ENCODE data around the gene LAMB1.
A peak's percentile ranks its signal among the peaks of the same experiment; 100 is the strongest.

The LAMB1 gene

DNA sequence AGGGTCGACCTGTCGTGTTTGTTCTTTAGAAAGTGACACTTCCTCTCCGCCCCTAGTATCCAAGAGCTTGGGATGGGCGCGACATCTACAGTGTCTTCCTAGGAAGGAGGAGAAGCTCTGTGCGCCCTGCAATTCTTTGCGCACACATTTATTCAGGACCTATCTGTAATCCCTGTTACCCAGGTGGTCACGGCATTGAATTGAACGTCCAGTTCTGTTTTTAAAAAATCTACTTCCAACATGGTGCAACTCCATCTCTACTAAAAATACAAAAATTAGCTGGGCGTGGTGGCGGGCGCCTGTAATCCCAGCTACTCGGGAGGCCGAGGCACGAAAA is 606 bp upstream of the LAMB1 start:
- H3K27me3 ChIP-seq (ENCODE audit: insufficient read depth, poor library complexity, severe bottlenecking), result peaks cover 59% of the 10 kb centered on the region
- TF ChIP-seq GABPA (IDR thresholded peaks at IDR 0.05; ENCODE audit: low read depth), result no peak
- no peak for TF ChIP-seq POLR2AphosphoS5 (IDR thresholded peaks at IDR 0.05; ENCODE audit: low read depth)
- TF ChIP-seq, protein P1, sequence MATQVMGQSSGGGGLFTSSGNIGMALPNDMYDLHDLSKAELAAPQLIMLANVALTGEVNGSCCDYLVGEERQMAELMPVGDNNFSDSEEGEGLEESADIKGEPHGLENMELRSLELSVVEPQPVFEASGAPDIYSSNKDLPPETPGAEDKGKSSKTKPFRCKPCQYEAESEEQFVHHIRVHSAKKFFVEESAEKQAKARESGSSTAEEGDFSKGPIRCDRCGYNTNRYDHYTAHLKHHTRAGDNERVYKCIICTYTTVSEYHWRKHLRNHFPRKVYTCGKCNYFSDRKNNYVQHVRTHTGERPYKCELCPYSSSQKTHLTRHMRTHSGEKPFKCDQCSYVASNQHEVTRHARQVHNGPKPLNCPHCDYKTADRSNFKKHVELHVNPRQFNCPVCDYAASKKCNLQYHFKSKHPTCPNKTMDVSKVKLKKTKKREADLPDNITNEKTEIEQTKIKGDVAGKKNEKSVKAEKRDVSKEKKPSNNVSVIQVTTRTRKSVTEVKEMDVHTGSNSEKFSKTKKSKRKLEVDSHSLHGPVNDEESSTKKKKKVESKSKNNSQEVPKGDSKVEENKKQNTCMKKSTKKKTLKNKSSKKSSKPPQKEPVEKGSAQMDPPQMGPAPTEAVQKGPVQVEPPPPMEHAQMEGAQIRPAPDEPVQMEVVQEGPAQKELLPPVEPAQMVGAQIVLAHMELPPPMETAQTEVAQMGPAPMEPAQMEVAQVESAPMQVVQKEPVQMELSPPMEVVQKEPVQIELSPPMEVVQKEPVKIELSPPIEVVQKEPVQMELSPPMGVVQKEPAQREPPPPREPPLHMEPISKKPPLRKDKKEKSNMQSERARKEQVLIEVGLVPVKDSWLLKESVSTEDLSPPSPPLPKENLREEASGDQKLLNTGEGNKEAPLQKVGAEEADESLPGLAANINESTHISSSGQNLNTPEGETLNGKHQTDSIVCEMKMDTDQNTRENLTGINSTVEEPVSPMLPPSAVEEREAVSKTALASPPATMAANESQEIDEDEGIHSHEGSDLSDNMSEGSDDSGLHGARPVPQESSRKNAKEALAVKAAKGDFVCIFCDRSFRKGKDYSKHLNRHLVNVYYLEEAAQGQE (IDR thresholded peaks at IDR 0.05; ENCODE audit: insufficient replicate concordance, low read depth), result no peak
- no peak for TF ChIP-seq SPI1 (IDR thresholded peaks at IDR 0.05; ENCODE audit: borderline replicate concordance, low read depth)
- TF ChIP-seq, protein P2, sequence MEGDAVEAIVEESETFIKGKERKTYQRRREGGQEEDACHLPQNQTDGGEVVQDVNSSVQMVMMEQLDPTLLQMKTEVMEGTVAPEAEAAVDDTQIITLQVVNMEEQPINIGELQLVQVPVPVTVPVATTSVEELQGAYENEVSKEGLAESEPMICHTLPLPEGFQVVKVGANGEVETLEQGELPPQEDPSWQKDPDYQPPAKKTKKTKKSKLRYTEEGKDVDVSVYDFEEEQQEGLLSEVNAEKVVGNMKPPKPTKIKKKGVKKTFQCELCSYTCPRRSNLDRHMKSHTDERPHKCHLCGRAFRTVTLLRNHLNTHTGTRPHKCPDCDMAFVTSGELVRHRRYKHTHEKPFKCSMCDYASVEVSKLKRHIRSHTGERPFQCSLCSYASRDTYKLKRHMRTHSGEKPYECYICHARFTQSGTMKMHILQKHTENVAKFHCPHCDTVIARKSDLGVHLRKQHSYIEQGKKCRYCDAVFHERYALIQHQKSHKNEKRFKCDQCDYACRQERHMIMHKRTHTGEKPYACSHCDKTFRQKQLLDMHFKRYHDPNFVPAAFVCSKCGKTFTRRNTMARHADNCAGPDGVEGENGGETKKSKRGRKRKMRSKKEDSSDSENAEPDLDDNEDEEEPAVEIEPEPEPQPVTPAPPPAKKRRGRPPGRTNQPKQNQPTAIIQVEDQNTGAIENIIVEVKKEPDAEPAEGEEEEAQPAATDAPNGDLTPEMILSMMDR (IDR thresholded peaks at IDR 0.05; ENCODE audit: insufficient read depth, low read length), result no peak
- DNase-seq (ENCODE audit: low read depth in 1 of 2, low spot score in 1 of 2), result no peak
- no peak overlapping the region for H3K27ac ChIP-seq (replicated peaks)
- H3K4me3 ChIP-seq (replicated peaks; ENCODE audit: insufficient read depth, low read length), result no peak overlapping the region

DNA sequence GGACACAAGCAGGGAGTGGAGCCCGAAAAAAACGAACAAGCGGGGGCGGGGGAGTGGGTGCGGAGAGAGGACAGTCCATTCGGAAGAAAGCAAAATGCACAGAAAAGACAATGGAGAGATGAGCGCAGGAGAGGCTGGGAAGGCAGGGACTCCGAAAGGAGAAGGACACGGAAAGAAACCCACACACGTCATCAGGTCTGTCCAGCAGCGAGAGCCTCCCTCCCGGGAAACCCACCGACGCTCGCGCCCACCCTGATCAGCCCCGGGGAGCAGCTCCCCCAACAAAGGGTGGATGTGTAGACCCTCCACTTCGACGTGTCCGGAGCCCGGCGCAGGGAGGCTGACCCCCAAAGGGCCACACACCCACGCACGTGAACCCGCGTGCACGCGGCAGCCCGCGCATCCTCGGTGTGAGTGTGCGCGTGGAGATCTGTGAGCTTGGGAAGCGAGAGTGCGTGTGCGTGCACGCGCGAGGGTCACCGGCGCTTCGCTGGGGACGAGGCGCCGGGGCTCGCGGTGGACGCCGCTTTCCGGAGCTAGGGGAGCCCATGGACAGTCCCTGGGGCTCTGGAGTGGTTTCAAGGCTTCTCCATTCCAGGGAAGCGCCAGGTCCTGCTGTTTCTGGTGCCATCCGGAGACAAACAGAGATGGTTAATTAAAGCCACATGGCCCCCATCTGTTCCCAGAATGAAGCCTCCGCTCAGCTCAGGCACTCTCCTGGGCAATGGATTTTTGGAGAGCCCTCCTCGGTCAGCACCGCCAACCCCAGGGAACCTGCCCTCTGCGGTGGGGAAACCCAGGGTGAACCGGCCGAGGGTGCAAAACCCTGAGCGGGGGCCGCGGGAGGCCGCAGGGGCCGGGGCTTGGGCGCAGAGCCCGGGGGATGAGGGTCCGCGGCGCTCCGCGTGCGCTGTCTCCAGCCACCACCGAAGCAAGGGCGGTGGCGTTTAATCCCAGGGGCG is 916 bp downstream of the LAMB1 start:
- Histone ChIP-seq H3K27me3 (ENCODE audit: insufficient read depth, poor library complexity, severe bottlenecking) (peaks cover 58% of the 10 kb centered on the region), H3K4me3 (replicated peaks; ENCODE audit: insufficient read depth, low read length) (peak overlapping the region; percentile 10), H3K27ac (replicated peaks) (no peak overlapping the region)
- TF ChIP-seq, protein P2 (IDR thresholded peaks at IDR 0.05; ENCODE audit: insufficient read depth, low read length), result no peak
- no peak for TF ChIP-seq POLR2AphosphoS5 (IDR thresholded peaks at IDR 0.05; ENCODE audit: low read depth)
- TF ChIP-seq, protein P1 (IDR thresholded peaks at IDR 0.05; ENCODE audit: insufficient replicate concordance, low read depth), result no peak
- no peak for TF ChIP-seq SPI1 (IDR thresholded peaks at IDR 0.05; ENCODE audit: borderline replicate concordance, low read depth)
- no peak for TF ChIP-seq GABPA (IDR thresholded peaks at IDR 0.05; ENCODE audit: low read depth)
- DNase-seq (ENCODE audit: low read depth in 1 of 2, low spot score in 1 of 2), result no peak

DNA sequence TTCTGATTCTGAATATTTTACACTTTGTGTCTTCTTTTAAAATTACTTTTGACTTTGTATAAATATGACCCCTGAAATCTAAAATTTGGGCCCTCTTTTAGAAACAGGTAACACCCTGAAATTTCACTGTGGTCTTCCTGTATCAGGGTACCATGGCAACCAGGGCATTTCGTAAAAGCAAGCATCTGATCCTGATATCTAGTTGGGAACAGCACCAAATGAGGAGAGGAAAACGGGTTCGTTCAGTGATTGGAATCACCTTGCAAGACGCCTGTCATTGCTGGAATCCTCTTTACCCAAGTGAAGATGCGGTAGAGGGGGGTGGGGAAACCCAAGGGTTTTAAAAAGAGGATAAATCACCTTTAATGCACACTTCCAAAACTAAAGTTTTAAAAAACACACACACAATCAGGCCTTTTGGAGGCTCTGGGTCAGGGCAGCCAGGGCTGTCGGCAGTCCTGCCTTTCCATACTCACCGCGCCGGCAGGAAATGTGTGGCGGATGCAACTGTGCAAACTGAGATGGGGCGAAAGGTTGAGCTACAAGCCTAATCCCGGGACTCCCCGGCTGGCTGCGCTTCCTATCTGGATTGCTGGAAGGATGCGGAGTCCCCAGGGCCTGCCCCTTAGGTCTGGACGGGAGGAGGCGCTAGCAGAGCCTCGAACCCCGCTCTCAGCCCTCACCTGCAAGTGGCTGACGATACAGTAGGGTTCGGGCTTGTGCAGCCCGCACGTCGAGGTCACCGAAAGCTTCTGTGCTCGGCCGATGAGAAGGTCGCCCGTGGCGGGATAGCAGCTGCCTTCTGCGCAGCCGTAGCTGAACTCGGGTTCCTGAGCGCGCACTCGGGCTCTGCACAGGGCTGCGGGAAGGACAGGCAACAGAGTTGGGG is 1.8 kb downstream of the LAMB1 start:
- Histone ChIP-seq H3K4me3 (replicated peaks; ENCODE audit: insufficient read depth, low read length) (no peak overlapping the region), H3K27ac (replicated peaks) (no peak overlapping the region), H3K27me3 (ENCODE audit: insufficient read depth, poor library complexity, severe bottlenecking) (peaks cover 58% of the 10 kb centered on the region)
- no peak for TF ChIP-seq SPI1 (IDR thresholded peaks at IDR 0.05; ENCODE audit: borderline replicate concordance, low read depth)
- TF ChIP-seq GABPA (IDR thresholded peaks at IDR 0.05; ENCODE audit: low read depth), result no peak
- TF ChIP-seq POLR2AphosphoS5 (IDR thresholded peaks at IDR 0.05; ENCODE audit: low read depth), result no peak
- TF ChIP-seq, protein P1 (IDR thresholded peaks at IDR 0.05; ENCODE audit: insufficient replicate concordance, low read depth), result no peak
- TF ChIP-seq, protein P2 (IDR thresholded peaks at IDR 0.05; ENCODE audit: insufficient read depth, low read length), result no peak
- DNase-seq (ENCODE audit: low read depth in 1 of 2, low spot score in 1 of 2), result no peak

Data from HL-60 (cell line).